GM23248 (cell line): ENCODE data around the gene NPY. TPM values are rescaled to one million over a fixed set of nuclear protein-coding genes. Genes with fewer than 3 reads are reported as not detected.

Experiments
- DNase-seq: peaks from one replicate; pipeline ENCODE4 v3.0.0-alpha.2; 2015
- H2AFZ ChIP-seq: fragments of 200-600 bp; sonication (generic); 2 replicates; pipeline ENCODE4 v1.6.1; 2016; ENCODE audit warnings: antibody characterized with exemption
- H3F3A ChIP-seq: fragments of 200-600 bp; sonication (generic); 2 replicates; pipeline ENCODE4 v1.6.1; 2016; ENCODE audit warnings: mild to moderate bottlenecking, antibody characterized with exemption, mixed run types; ENCODE audit not compliant: insufficient read depth
- H3K27ac ChIP-seq: fragments of 200-600 bp; sonication (generic); 2 replicates; pipeline ENCODE4 v1.5.1; 2016; ENCODE audit warnings: mild to moderate bottlenecking
- H3K27me3 ChIP-seq: fragments of 200-600 bp; sonication (generic); replicated peaks from 2 replicates; pipeline ENCODE4 v1.6.1; 2016; ENCODE audit warnings: mild to moderate bottlenecking; ENCODE audit not compliant: insufficient read depth
- H3K36me3 ChIP-seq: fragments of 200-600 bp; sonication (generic); 2 replicates; pipeline ENCODE4 v1.6.1; 2016; ENCODE audit warnings: low read depth, mild to moderate bottlenecking
- H3K4me1 ChIP-seq: fragments of 200-600 bp; sonication (generic); 2 replicates; pipeline ENCODE4 v1.6.1; 2016; ENCODE audit warnings: mild to moderate bottlenecking; ENCODE audit not compliant: insufficient read depth
- H3K4me2 ChIP-seq: fragments of 200-600 bp; sonication (generic); one replicate; pipeline ENCODE4 v1.6.1; 2016; ENCODE audit warnings: mild to moderate bottlenecking; ENCODE audit not compliant: unreplicated experiment
- H3K4me3 ChIP-seq: fragments of 200-600 bp; sonication (generic); 2 replicates; pipeline ENCODE4 v1.5.1; 2016; ENCODE audit warnings: mild to moderate bottlenecking
- H3K79me2 ChIP-seq: fragments of 200-600 bp; sonication (generic); 2 replicates; pipeline ENCODE4 v1.6.1; 2016; ENCODE audit warnings: mild to moderate bottlenecking; ENCODE audit not compliant: insufficient read depth
- H3K9ac ChIP-seq: fragments of 200-600 bp; sonication (generic); 2 replicates; pipeline ENCODE4 v1.6.1; 2016; ENCODE audit warnings: mild to moderate bottlenecking
- H3K9me2 ChIP-seq: fragments of 200-600 bp; sonication (generic); 2 replicates; pipeline ENCODE4 v1.6.1; 2016; ENCODE audit warnings: mixed run types, mild to moderate bottlenecking, moderate library complexity; ENCODE audit not compliant: insufficient read depth
- H3K9me3 ChIP-seq: fragments of 200-600 bp; sonication (generic); one replicate; pipeline ENCODE4 v1.6.1; 2017; ENCODE audit warnings: low read depth
- H4K20me1 ChIP-seq: fragments of 200-600 bp; sonication (generic); 2 replicates; pipeline ENCODE4 v1.6.0; 2016; ENCODE audit not compliant: insufficient read depth
- EZH2 ChIP-seq: fragments of 200-600 bp; sonication (generic); IDR thresholded peaks from 2 replicates; pipeline ENCODE4 v1.6.1; 2018; ENCODE audit warnings: antibody characterized with exemption, mild to moderate bottlenecking; ENCODE audit not compliant: insufficient read depth, poor library complexity, severe bottlenecking
- EZH2phosphoT487 ChIP-seq: fragments of 200-600 bp; sonication (generic); IDR thresholded peaks from 2 replicates; pipeline ENCODE4 v1.6.1; 2018; ENCODE audit warnings: antibody characterized with exemption, moderate library complexity, mild to moderate bottlenecking, low read depth; ENCODE audit not compliant: insufficient read depth
- WGBS, 2 experiments: methylation state at CpG; one replicate each; pipeline ENCODE4 v1.1.6; 2015 to 2017; ENCODE audit warnings: low lambda C conversion rate in 2 of 2, low coverage in 1 of 2; ENCODE audit errors: missing lambda C conversion rate in 2 of 2; 5-methylcytosine and 5-hydroxymethylcytosine counted together
- in situ Hi-C: fragments of 300-500 bp; cut with MboI; formaldehyde crosslinking; loops from 2 replicates; pipeline ENCODE4 v1.15.0; 2020
- polyA plus RNA-seq: library from polyadenylated mRNA; unstranded; fragments of >200 nt; fragmentation: Nextera tagmentation; extraction: Ambion mirVana; gene quantifications from 2 replicates; pipeline ENCODE4 v1.2.1, GENCODE V29; 2016
- total RNA-seq: library from RNA; depleted of rRNA; stranded (reverse); fragments of >200 nt; shearing (Covaris generic); gene quantifications from 2 replicates; pipeline ENCODE4 v1.2.3, GENCODE V29; 2014

NPY gene
- total and polyA plus RNA-seq, 2 experiments from 2014 or later: not detected

DNA sequence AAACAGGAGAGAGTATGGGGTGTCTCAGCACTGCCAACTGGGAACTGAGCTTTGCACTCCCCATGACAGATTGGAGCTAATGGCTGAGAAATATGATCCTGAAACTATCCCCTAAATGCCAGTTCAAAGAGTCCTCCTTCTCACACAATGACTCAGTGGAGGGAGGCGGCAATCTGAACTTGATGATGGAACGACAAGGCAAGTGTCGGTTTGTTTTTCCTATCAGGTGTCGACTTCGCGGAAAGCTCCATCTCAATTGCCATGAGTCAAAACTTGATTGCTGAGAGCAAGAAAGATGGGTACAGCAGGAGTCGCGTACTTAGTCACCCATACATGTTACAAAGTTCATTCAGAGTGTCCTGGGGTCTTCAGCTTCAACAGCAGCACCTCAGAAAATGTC, 52.5 kb downstream of the NPY start:
- in situ Hi-C loops: no loop called here
- Histone ChIP-seq H4K20me1 (no peaks in the 10 kb centered on the region), H3K4me3 (no peak overlapping the region), H3K9me3 (no peaks in the 10 kb centered on the region), H3K27ac (no peak overlapping the region), H3K36me3 (no peaks in the 10 kb centered on the region), H3K4me2 (no peak overlapping the region), H2AFZ (no peak overlapping the region), H3K4me1 (no peaks in the 10 kb centered on the region), H3K9me2 (no peaks in the 10 kb centered on the region), H3K9ac (no peak overlapping the region), H3K79me2 (no peaks in the 10 kb centered on the region), H3F3A (no peaks in the 10 kb centered on the region), H3K27me3 (no peaks in the 10 kb centered on the region)
- WGBS, 2 experiments: 50 to 52% methylated on average over 8 of the region's 8 CpGs
- DNase-seq: no peak
- TF ChIP-seq EZH2phosphoT487: no peak
- no peak for TF ChIP-seq EZH2

DNA sequence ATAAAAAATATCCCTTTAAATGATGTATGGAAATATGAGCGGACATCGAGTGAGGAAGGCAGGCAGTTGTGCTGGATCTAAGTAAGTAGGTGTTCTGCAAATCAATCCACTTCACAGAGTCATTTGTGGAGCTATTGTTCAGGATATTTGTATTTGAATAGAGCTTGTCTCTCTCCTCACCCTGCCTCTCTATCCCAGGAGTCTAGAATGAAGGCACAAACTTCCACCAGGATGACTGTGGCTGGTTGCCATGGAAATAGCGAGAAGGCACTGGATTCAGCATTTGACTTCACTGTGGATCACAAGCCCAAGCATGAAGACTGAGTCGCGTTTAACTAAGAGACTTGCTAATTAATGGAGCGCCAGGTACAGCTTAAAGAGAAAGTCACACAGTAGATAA, 53.2 kb downstream of the NPY start:
- no peak for TF ChIP-seq EZH2phosphoT487
- TF ChIP-seq EZH2: no peak
- no peak overlapping the region for H2AFZ ChIP-seq
- H3K79me2 ChIP-seq: no peaks in the 10 kb centered on the region
- no peak overlapping the region for H3K4me3 ChIP-seq
- H3K27me3 ChIP-seq: no peaks in the 10 kb centered on the region
- H3F3A ChIP-seq: no peaks in the 10 kb centered on the region
- no peaks in the 10 kb centered on the region for H3K4me1 ChIP-seq
- H3K36me3 ChIP-seq: no peaks in the 10 kb centered on the region
- H3K4me2 ChIP-seq: no peak overlapping the region
- 15 to 16% methylated on average over 6 of the region's 6 CpGs for WGBS, 2 experiments
- no peaks in the 10 kb centered on the region for H3K9me2 ChIP-seq
- in situ Hi-C loops: no loop called here
- H3K9ac ChIP-seq: no peak overlapping the region
- no peak overlapping the region for H3K27ac ChIP-seq
- no peak for DNase-seq
- no peaks in the 10 kb centered on the region for H4K20me1 ChIP-seq
- H3K9me3 ChIP-seq: no peaks in the 10 kb centered on the region

DNA sequence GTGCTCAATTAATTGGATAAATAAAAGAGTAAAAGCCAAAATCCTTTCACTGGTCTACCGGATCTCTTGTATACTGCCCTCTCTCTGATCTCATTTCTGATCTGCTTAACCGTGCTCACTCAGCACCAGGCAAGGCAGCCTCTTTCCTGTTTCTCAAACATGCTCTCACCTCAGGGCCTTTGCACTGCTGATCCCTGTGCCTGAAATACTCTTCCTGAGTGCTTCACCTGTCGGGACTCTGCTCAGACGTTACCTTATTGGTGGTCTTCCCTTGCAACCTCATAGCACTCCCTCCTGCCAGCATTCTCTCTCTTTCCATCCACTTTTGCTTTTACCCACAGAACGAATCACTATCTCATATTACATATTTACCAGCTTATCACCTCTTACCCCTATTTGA, 55.6 kb downstream of the NPY start:
- H3K4me3 ChIP-seq: no peak overlapping the region
- no peak for DNase-seq
- H3K9ac ChIP-seq: no peak overlapping the region
- H3K36me3 ChIP-seq: no peaks in the 10 kb centered on the region
- no peak overlapping the region for H3K4me2 ChIP-seq
- no peaks in the 10 kb centered on the region for H4K20me1 ChIP-seq
- in situ Hi-C loops: no loop called here
- 34 to 37% methylated on average over 5 of the region's 5 CpGs for WGBS, 2 experiments
- H3K9me3 ChIP-seq: no peaks in the 10 kb centered on the region
- no peaks in the 10 kb centered on the region for H3K27me3 ChIP-seq
- no peaks in the 10 kb centered on the region for H3K4me1 ChIP-seq
- H2AFZ ChIP-seq: no peak overlapping the region
- TF ChIP-seq EZH2phosphoT487 (no peak), EZH2 (no peak)
- H3K79me2 ChIP-seq: no peaks in the 10 kb centered on the region
- H3F3A ChIP-seq: no peaks in the 10 kb centered on the region
- H3K27ac ChIP-seq: no peak overlapping the region
- H3K9me2 ChIP-seq: no peaks in the 10 kb centered on the region

GRCh38 chr7:24340727-24341126, 56.7 kb downstream of the NPY start:
- TF ChIP-seq EZH2: no peak
- no peak for TF ChIP-seq EZH2phosphoT487
- 43 to 44% methylated on average over 3 of the region's 3 CpGs for WGBS, 2 experiments
- Histone ChIP-seq H3K27me3 (no peaks in the 10 kb centered on the region), H3K36me3 (no peaks in the 10 kb centered on the region), H3K4me2 (no peak overlapping the region), H3K27ac (no peak overlapping the region), H4K20me1 (no peaks in the 10 kb centered on the region), H3K4me1 (no peaks in the 10 kb centered on the region), H3K79me2 (no peaks in the 10 kb centered on the region), H3K9ac (no peak overlapping the region), H3K9me2 (no peaks in the 10 kb centered on the region), H3K9me3 (no peaks in the 10 kb centered on the region), H3K4me3 (no peak overlapping the region), H2AFZ (no peak overlapping the region), H3F3A (no peaks in the 10 kb centered on the region)
- DNase-seq: no peak
- in situ Hi-C loops: no loop called here
